ENCODE measurements around the gene LRRC28.

LRRC28 gene

DNA sequence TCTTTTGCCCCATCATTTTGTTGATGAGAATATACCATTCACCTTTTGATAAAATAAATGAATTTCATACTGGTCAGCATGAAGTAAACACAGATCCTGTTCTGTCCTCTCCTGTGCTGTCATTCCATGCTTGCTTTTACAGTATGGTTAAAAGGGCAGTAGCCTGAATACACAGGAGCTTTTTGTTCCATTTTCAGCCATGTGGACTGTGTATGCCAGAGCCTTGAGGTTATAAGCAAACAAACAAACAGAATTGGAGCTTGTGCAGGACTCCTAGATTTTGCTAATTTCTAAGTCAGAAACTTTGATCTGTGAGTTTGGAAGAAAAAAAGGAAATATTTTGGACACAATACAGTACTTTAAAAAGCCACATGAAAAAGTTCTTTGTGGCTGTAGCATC lies 91.9 kb downstream of the LRRC28 start:
- no peak for DNase-seq (ENCODE audit: low read depth)

DNA sequence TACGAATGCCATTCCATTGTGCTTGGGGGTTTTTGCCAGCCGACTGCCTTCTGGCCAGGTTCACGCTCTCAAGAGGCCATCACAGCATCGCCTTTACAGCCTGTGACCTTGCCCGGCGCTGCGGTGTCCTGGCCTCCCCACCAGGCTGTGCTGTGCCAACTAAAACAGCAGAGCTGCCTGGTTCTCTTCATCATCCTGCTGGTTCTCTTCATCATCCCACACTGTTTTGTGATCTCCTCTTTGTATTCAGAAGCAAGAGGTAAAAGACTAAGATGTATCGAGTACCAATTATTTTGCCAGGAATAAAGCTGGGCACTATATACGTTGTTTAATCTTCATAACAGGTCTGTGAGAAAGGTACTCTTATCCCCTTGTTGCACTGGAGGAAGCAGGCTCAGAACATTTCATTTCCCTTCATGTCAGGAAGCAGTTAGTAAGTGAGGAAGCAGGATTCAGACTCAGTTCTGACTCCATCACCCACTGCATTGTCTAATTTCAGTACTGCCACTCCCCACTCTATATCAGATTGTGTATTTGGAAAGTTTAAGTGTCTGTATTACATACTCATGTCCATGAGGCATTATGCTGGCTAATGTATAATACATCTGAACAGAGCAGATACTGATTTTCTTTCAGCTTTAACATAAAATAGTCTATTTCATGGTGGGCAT lies 92.7 kb downstream of the LRRC28 start:
- DNase-seq (ENCODE audit: low read depth), result no peak

DNA sequence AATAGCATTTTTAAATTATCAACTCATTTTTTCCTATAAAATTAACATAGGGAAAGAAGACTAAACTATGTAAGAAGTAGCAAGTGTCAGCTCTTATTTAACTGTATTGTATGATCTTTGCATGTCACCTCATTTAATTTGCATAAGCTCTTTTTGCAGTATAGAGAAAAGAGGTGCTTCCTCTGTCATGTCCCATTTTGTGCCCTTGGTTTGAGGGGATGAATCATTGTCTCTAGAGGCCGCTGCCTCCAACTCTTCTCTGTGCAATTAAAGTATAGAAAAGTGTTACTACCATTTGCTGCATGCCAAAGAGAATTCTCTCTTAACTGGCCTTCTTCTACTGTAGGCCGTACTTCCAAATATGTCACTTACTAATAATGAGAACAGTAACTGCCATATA lies 93.4 kb downstream of the LRRC28 start:
- DNase-seq (ENCODE audit: low read depth), result no peak

DNA sequence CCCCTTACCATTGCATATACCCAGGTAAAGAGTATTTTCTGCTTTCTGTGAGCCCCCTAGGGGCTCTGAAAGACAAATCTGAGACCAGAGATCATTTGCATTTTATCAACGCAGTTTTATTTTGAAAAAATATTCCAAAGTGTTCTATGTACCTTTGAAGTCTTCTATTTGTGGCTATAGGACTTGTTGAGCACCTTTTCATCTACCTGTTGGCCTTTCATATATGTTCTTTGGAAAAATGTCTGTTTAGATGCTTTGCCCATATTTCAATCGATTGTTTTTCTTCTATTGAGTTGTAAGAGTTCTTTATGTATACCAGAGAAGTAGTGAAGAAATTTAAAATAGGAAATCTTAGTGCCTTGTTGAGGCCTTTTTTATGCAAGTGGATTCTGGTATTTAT lies 94.0 kb downstream of the LRRC28 start:
- no peak for DNase-seq (ENCODE audit: low read depth)

DNA sequence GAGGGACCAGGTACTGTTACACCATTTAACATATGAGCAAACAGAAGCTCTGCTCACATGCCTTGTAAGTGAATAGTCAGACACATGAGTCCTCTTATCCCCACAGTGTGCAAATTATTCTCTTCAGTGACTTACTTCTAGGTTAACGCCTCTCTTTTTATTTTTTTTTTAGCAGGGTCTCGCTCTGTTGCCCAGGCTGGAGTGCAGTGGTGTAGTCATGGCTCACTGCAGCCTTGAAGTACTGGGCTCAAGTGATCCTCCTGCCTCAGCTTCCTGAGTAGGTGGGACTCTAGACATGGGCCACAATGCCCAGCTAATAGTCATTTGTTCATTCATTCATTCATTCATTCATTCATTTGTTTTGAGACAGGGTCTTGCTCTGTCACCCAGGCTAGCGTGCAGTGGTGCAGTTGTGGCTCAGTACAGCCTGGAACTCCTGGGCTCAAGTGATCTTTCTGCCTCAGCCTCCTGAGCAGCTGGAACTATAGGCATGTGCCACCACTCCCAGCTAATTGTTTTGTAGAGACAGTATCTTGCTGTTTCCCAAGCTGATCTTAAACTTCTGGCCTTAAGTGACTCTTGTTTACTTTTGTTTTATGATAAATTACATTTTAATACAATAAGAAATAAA lies 94.7 kb downstream of the LRRC28 start:
- no peak for DNase-seq (ENCODE audit: low read depth)

DNA sequence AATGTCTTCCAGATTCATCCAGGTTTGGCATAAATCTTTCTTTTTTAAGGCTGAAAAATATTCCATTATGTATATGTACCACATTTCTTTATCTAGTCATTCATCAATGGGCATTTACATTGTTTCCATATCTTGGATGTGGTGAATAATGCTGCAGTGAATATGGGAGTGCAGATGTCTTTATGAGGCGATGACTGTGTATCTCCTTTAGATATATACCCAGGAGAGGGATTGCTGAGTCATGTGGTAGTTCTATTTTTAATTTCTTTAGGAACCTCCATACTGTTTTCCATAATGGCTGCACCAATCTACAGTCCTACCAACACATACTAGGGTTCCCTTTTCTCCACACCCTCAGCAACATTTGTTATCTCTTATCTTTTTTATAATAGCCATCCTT lies 96.3 kb downstream of the LRRC28 start:
- DNase-seq (ENCODE audit: low read depth), result no peak

DNA sequence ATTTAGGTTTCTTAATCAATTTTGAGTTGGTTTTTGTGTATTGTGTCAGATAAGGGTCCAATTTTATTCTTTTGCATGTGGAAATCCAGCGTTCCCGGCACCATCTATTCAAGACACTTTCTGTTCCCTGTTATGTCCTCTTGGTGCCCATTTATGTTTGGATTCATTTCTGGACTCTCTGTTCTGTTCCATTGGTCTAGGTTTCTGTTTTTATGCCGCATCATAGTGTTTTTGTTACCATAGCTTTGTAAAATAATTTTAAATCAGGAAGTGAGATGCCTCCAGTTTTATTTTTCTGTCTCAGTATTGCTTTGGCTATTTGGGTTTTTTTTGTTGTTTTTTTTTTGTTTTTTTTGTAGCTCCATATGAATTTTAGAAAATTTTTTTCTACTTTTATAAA lies 97.1 kb downstream of the LRRC28 start:
- DNase-seq (ENCODE audit: low read depth), result no peak

DNA sequence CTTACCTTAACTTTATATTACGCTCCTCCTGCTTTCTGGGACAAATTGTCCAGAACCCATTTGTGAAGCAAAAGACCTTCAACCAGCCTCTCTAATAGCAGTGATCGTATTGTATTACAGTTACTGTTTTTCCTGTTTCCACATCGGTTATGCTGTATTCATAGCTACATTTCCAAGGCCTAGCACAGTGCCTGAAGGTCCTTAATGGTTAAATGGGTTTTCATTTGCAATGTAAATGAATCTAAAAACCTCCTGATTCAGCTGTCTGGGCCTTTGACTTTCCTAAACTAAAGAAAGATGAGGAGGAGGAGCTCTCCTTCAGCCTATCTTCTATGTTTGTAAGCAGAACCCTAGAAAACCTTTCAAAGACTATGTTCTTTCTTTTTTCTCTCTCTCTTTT lies 99.1 kb downstream of the LRRC28 start:
- DNase-seq (ENCODE audit: low read depth), result no peak

DNA sequence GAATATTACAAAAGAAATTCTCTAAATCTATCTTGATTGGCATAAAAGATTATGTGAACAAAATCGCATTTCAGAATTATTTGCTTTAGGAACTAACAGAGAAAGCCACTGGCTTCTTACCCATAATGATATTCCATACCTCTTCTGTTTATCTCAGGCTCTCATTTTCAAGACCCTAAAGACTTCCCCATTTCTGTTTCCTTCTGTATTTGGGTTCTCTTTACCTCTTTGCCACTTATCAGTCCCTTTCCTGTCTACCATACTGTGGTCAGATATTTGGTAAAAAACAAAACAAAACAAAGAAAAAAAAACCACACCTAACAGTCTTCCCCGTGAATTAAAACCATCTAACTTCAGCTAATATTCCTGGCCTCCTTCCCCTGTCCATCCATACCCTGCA lies 108.5 kb downstream of the LRRC28 start:
- no peak for DNase-seq (ENCODE audit: low read depth)

DNA sequence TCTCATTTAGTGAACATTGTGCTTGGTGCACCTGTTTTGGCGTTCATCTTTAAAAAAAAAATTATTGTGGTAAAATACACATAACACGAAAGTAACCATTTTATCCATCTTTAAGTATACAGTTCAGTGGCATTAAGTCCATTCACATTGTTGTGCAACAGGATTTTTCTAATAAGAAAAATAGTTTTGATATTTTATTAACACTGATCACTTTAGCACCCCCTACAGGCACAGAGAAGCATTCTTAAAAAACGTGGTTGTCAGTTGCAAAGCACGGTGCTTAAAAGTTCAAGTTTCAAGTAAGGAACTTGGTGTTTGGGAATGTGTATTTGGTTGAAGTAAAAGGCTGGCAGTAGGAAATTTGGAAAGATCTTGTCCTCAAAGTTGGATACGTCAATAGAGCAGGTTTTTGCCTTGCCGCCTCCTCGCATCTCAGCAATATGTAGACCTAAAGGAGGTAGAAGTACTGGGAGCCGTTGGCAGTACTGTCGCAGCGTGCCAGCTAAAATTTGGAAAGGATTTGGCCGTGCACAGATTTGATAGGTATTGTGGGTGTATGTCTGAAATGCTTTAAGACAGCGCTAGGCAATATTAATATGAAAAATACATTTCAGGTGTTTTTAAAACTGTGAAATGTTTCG lies 110.4 kb downstream of the LRRC28 start:
- DNase-seq (ENCODE audit: low read depth), result no peak

DNA sequence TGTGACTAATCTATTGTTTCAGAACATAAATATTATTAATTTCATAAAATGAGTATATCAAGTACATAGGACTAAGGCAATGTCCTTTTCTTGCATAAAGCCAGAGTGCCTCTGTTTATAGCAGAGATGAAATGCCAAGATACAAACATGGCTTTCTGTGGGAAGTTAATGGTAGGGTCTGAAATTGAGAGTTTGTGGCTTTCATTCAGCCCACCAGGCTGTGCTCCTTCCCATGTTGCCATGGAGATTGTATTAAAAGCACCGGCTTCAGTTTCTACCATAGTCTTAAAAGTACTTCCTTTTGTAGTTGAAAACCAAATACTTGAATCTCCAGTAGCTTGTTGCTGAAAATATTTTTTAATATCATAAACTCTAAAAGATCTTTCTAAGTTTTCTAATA lies 114.0 kb downstream of the LRRC28 start:
- no peak for DNase-seq (ENCODE audit: low read depth)

DNA sequence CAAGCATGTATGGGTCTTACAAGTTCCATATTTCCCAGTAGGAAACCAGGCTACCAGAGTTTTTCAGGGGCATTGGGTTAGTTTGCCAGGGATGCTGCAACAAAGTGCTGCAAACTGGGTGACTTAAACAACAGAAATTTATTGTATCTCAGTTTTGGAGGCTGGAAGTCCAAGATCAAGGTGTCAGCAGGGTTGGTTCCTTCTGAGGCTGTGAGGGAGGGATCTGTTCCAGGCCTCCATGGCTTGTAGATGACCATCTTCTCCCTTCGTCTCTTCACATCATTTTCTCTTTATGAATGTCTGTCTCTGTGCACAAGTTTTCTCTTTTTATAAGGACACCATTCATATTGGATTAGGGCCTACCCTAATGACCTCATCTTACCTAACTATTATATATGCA lies 114.7 kb downstream of the LRRC28 start:
- DNase-seq (ENCODE audit: low read depth), result no peak

DNA sequence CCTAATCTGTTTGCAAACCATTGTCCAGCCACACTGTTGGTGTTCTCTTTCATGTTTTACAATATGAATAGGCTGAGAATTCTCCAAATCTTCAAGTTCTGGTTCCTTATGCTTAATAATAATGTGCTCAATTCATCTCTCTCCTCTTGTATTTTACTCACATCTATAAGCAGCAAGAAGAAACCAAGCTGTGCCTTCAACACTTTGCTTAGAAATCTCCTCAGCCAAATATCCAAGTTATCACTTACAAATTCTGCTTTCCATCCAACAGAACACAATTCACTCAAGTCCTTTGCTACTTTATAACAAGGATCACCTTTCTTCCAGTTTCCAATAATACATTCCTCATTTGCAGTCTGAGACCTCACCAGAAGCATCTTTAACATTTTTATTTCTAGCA lies 117.5 kb downstream of the LRRC28 start:
- no peak for DNase-seq (ENCODE audit: low read depth)

DNA sequence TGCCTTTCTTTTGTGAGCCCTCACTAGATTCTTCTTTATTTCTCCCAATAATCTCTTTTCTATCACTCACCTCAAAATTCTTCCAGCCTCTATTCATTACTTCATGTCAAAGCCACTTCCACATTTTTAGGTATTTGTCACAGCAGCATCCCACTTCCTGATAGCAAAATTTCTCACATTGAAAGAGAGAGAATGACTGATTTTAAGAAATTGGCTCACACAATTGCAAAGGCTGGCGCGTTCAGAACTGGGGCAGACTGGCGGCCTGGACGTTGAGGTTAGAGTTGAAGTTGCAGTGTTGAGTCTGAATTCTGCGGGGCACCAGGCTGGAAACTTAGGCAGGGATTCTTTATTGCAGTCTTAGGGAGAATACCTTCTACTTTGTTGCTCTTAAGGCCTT lies 117.9 kb downstream of the LRRC28 start:
- no peak for DNase-seq (ENCODE audit: low read depth)

DNA sequence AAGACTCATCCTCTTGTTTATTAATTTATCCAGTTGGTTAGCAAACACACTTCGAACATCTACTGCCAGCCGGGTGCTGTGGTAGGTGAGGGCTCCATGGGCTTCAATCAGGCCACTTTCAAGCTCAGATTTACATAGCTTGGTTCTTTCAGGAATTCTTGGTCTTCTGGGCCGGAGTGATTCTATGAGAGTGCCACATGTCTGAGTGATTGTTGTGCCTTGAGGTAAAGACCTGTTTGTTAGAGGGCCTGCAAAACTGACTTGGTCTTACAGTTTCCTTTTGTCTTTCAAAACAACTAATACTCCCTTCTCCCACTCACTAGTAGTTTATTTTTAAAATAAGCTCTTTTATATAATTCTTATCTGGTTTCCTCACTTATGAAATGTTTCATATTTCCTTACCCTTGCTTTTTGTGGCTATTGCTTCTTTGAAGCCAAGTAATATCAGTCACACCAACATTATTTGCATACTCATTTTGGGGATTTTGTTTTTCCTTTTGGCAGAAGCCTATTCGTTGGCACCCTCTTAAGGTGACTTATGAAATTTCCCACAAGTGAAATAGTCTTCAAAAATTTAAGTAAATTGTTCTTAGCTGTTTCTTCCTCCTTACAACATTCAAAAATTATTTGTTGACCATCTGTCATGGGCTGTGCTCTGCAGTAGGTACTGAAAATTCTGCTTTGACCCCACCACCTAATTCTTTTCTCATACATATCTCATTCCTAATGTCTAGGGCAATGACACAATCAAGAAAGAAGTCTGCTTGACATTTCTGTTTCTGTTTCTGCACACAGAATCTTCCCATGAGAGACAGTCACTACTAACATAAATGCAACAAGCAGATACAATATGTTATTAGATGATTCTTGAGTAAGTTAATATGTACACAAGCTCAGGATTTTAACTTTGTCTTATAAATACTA lies 120.2 kb downstream of the LRRC28 start:
- no peak for DNase-seq (ENCODE audit: low read depth)

DNA sequence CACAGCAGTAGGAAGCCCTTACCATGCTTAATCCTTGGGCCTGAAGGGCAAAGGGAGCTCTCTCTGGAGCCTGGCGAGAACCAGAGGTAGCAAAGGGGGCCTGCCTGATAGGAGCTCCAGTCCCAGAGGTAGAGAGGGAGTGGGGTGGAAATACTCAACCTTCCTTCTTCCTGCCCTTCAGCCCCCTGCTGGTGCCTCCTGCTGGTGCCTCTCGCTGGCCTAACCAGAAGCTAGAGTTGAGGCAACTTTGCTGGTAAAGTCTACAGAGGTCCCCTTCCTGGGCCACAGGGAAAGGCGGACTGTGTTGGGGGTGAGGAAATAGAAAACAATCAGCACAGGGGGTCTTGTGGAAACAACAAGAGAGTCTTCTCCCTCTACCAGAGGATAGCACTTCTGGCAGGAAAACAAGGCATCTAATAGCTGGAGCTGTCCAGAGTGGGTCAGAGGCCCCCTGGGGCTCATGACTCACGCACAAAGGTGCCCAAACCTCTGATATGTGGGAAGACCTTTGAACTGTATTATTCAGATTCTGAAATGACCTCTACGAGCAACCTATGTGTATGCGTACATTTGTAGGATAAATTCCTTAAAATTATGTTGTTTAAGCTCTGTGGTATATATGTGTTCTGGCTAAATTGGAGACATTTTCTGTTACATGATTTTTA lies 133.9 kb downstream of the LRRC28 start:
- no peak for DNase-seq (ENCODE audit: low read depth)

DNA sequence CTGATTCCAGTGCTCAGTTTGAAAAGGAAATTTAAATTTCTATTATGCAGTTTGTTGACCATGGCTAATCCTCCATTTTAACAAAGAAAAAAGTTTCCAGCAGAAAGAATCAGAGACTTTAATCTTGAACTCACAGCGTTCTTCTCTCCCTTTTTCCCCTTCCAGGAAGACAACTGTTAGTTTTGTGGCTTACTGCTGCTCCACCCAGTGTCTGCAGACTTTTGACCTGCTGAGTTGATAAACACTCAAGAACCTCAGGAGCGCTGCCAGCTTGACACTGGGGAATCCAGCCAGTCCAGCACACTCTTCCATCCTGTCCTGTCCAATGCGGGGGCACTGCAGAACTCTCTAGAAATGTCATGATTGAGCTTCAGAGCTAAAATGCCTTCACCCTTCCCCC lies 134.6 kb downstream of the LRRC28 start:
- DNase-seq (ENCODE audit: low read depth), result no peak

DNA sequence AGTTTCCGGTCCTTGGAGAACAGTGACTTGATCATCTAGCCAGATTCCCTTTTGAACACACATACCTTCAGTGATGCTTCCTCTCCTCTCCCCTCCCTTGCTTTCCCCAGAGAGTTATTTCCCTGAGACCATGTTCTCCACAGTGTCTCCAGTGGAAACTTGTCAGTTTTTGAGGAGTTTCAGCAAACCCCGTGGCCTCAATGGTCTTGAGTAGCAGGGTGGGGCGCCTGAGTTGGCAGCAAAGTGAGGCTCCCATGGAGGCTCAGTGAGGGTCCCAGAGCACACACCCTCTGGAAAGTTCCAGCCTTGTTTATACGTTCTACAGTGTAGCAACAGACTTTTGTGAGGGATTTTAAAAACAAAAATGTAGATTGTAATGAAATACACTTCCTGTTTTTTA lies 135.1 kb downstream of the LRRC28 start:
- DNase-seq (ENCODE audit: low read depth), result no peak

DNA sequence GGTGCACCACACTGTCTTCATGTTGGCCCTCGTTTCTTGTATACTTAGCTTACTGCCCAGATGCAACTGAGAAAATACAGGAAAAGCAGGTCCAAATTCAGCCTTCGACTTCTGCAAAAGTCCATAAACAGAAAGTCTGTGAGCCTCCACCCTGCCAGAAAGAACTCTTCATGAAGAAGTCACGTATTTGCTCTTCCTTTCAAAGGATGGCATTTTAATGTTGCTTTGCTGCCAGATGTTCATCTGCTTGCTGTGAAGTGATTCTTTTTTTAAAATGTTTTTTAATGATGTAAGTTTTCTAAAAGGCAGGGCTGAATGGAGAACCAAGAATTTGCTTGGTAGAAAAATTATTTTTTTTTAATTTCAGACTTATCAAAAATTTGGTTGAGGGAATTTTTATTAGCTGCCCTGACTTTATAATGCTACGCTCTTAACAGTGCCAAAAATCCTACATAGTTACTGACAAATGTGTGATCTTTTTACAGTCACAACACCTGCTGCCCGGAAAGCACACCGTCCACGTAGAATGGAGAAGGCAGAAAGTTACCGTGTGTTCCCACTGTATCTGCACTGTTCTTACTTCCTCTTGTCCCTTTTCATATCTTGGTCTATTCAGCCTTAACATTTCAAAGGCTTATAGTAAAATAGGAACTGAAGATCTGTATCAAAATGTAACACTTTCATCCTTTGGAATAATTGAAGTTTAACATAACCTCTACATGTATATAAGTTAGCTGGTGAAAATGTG lies 136.3 kb downstream of the LRRC28 start:
- no peak for DNase-seq (ENCODE audit: low read depth)

DNA sequence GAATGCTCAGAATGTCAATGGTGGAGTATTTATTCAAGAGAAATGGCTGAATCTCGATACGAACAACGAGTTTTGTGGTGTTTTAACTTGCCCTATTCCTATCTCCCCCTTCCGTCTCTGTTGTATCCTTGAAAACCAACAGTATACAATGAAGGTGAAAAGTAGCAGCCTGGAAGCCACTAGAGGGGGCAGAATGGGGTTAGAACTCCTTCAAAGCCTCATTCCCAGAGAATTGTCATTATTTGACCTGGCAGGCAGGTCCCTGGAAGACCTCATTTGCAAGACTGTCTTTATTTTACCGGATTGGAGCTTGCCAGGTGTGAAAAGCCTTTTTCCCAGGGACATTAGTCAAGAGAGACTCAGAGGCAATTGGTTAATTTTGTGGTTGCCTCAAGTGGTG lies 139.4 kb downstream of the LRRC28 start:
- no peak for DNase-seq (ENCODE audit: low read depth)

DNA sequence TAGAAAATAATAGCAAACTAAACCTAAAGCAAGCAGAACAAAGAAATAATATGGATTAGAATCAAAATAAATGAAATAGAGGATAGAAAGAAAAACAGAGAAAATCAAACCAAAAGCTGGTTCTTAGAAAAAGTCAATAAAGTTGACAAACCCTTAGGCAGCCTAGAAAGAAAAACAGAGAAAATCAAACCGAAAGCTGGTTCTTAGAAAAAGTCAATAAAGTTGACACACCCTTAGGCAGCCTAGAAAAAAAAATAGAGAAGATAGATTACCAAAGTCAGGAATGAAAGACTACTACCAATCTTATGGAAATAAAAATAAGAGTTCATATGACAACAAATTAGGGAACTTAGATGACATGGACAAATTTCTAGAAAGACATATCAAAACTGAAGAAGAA lies 142.4 kb downstream of the LRRC28 start:
- DNase-seq (ENCODE audit: low read depth), result no peak
